Measurements from ENCODE around the gene DENND1A. TPM values are rescaled to one million over a fixed set of nuclear protein-coding genes. Genes with fewer than 3 reads are reported as not detected.

The DENND1A gene
- polyA plus RNA-seq, 1 experiment = 16.2 TPM

DNA sequence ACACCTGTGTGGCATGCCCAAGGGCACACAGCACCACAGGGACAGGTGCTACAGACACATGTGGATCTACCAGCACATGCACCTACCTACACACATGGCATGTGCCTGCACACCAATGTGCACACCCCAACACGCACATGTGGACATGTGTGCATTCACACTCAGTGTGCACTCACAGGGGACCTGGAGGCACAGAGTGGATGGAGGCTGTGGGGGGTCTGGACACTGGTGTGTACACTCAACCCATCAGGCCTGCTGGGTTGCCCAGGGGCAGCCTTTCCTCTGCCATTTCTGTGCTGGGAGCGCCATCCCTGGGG lies 572.2 kb downstream of the DENND1A start:
- DNase-seq (ENCODE audit: low read depth, low spot score) = no peak
- no peaks in the 10 kb centered on the region for H3K9me3 ChIP-seq (ENCODE audit: control insufficient read depth, insufficient read depth, low read length)
- no peak overlapping the region for H3K4me3 ChIP-seq (ENCODE audit: low read depth, low read length)
- TF ChIP-seq, protein P1, sequence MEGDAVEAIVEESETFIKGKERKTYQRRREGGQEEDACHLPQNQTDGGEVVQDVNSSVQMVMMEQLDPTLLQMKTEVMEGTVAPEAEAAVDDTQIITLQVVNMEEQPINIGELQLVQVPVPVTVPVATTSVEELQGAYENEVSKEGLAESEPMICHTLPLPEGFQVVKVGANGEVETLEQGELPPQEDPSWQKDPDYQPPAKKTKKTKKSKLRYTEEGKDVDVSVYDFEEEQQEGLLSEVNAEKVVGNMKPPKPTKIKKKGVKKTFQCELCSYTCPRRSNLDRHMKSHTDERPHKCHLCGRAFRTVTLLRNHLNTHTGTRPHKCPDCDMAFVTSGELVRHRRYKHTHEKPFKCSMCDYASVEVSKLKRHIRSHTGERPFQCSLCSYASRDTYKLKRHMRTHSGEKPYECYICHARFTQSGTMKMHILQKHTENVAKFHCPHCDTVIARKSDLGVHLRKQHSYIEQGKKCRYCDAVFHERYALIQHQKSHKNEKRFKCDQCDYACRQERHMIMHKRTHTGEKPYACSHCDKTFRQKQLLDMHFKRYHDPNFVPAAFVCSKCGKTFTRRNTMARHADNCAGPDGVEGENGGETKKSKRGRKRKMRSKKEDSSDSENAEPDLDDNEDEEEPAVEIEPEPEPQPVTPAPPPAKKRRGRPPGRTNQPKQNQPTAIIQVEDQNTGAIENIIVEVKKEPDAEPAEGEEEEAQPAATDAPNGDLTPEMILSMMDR (IDR thresholded peaks at IDR 0.05; ENCODE audit: low read depth, low read length) = no peak
- H3K27ac ChIP-seq (ENCODE audit: low read depth, low read length) = no peak overlapping the region
- POLR2A ChIA-PET = no interaction called here
- CTCF ChIA-PET = interaction anchor here (12.9 kb wide), 1 partner anchor 27 kb away, joined by 158 read pairs; no protein-coding TSS in a partner anchor
- H3K27me3 ChIP-seq (ENCODE audit: control insufficient read depth, insufficient read depth, low read length) = peaks cover 27% of the 10 kb centered on the region

- no peak for DNase-seq (ENCODE audit: low read depth, low spot score)
- Histone ChIP-seq H3K27me3 (ENCODE audit: control insufficient read depth, insufficient read depth, low read length) (peaks cover 32% of the 10 kb centered on the region), H3K4me3 (ENCODE audit: low read depth, low read length) (no peak overlapping the region), H3K27ac (ENCODE audit: low read depth, low read length) (no peak overlapping the region), H3K9me3 (ENCODE audit: control insufficient read depth, insufficient read depth, low read length) (no peaks in the 10 kb centered on the region)
- TF ChIP-seq, protein P1 (IDR thresholded peaks at IDR 0.05; ENCODE audit: low read depth, low read length) = no peak
- POLR2A ChIA-PET = no interaction called here
- CTCF ChIA-PET = interaction anchor here (0.8 to 12.9 kb wide), 2 partner anchors 27 to 254 kb away, joined by 3 to 158 read pairs; no protein-coding TSS in a partner anchor
These were observed 572.8 kb downstream of the DENND1A start for GRCh38 chr9:123356851-123357742.

GRCh38 chr9:123355761-123356431 lies 574.0 kb downstream of the DENND1A start, which contains the start of gene CRB2:
TSS of gene CRB2 (plus strand) at chr9:123356197. CDS start at chr9:123356261, 64 bp downstream.
- POLR2A ChIA-PET = no interaction called here
- CTCF ChIA-PET = interaction anchor here (1.3 to 12.9 kb wide), 2 partner anchors 17 to 28 kb away, joined by 3 to 158 read pairs; no protein-coding TSS in a partner anchor
- no peak for DNase-seq (ENCODE audit: low read depth, low spot score)

DNA sequence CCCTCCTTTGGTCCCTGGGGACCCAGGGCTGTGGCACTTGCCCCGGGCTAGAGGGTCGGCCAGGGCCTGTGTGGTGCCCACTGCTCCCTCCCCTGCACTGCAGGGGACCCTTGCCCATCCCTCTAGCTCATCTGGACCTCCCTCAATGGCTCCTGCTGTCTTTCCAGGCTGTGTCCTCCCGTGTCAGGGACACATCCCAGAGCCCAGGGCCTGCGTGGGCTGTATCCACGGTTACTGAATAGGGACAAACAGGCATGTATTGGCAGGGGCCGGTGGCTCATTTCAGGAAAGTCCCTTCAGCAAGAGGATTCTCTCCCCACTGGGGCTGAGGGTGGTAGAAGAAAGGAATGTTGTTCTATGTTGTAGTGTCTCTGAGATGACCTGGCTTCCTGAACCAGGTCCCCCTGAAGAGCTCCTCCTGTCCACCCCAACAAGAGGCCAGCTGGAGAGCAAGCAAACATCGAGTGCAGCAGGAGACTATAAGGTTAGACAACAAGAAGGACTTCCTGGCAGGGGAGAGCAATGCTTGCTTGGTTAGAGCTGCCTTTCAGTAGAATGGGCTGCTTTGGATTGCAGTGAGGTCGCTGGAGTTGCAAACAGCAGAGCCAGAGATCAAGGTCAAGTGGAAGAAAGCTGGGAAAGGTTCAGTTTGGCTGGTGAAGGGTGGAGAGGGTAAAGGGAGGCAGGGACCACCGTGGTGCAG lies 575.0 kb downstream of the DENND1A start:
- DNase-seq (ENCODE audit: low read depth, low spot score) = no peak
- CTCF ChIA-PET = interaction anchor here (0.7 to 12.9 kb wide), 17 partner anchors 8 to 364 kb away, joined by 3 to 158 read pairs (median 4); no protein-coding TSS in a partner anchor
- Histone ChIP-seq H3K4me3 (ENCODE audit: low read depth, low read length) (no peak overlapping the region), H3K9me3 (ENCODE audit: control insufficient read depth, insufficient read depth, low read length) (no peaks in the 10 kb centered on the region), H3K27ac (ENCODE audit: low read depth, low read length) (no peak overlapping the region), H3K27me3 (ENCODE audit: control insufficient read depth, insufficient read depth, low read length) (peaks cover 43% of the 10 kb centered on the region)
- POLR2A ChIA-PET = no interaction called here
- TF ChIP-seq, protein P1 (IDR thresholded peaks at IDR 0.05; ENCODE audit: low read depth, low read length) = no peak

More at GRCh38 chr9:123355761-123356431, 574.0 kb downstream of the DENND1A start, which contains the start of gene CRB2:
- TF ChIP-seq, protein P1 (IDR thresholded peaks at IDR 0.05; ENCODE audit: low read depth, low read length) = no peak
- no peaks in the 10 kb centered on the region for H3K9me3 ChIP-seq (ENCODE audit: control insufficient read depth, insufficient read depth, low read length)
- H3K27ac ChIP-seq (ENCODE audit: low read depth, low read length) = no peak within 1 kb of the TSS
- H3K27me3 ChIP-seq (ENCODE audit: control insufficient read depth, insufficient read depth, low read length) = peaks cover 37% of the 10 kb centered on the region
- H3K4me3 ChIP-seq (ENCODE audit: low read depth, low read length) = no peak within 1 kb of the TSS
